ENCODE results near the gene HS2ST1. TPM values are rescaled to one million over a fixed set of nuclear protein-coding genes. Genes with fewer than 3 reads are reported as not detected.
"Not testable (repeated sequence)": the region's sequence is repeated elsewhere in the genome, so short reads cannot be mapped to it uniquely, and the experiment has no call there.

The HS2ST1 gene
- total and polyA plus RNA-seq, 9 donors, result 11.5 to 31.6 (median 21.8) TPM

DNA sequence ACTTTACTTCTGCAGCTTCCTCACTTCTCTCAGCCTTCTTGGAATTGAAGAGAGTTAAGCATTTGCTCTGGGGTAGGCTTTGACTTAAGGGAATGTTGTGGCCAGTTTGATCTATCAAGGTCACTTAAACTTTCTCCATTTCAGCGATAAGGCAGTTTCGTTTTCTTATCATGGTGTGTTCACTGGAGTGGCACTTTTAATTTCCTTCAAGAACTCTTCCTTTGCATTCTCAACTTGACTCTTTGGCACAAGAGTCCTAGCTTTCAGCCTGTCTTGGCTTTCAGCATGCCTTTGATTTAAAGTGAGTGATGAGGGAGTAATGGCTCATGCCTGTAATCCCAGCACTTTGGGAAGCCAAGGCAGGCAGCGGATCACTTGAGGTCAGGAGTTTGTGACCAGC lies 38.7 kb downstream of the HS2ST1 start:
- Histone ChIP-seq H3K9me3 (no peaks in the 10 kb centered on the region), H3K27me3 (peaks cover 2% of the 10 kb centered on the region), H3K27ac (no peak overlapping the region), H3K4me1 (ENCODE audit: insufficient read depth) (no peaks in the 10 kb centered on the region), H3K36me3 (no peaks in the 10 kb centered on the region), H3K4me3 (no peak overlapping the region)
- intact Hi-C loops (cut with DNase I), result no loop called here
- WGBS, 3 donors, result 47 to 67% (median 53%) methylated on average over 3 of the region's 3 CpGs
- DNase-seq, result no peak
- TF ChIP-seq EP300 (IDR thresholded peaks at IDR 0.05) (no peak), POLR2A (IDR thresholded peaks at IDR 0.05) (no peak)
- TF ChIP-seq, protein P1, sequence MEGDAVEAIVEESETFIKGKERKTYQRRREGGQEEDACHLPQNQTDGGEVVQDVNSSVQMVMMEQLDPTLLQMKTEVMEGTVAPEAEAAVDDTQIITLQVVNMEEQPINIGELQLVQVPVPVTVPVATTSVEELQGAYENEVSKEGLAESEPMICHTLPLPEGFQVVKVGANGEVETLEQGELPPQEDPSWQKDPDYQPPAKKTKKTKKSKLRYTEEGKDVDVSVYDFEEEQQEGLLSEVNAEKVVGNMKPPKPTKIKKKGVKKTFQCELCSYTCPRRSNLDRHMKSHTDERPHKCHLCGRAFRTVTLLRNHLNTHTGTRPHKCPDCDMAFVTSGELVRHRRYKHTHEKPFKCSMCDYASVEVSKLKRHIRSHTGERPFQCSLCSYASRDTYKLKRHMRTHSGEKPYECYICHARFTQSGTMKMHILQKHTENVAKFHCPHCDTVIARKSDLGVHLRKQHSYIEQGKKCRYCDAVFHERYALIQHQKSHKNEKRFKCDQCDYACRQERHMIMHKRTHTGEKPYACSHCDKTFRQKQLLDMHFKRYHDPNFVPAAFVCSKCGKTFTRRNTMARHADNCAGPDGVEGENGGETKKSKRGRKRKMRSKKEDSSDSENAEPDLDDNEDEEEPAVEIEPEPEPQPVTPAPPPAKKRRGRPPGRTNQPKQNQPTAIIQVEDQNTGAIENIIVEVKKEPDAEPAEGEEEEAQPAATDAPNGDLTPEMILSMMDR (IDR thresholded peaks at IDR 0.05), result no peak

DNA sequence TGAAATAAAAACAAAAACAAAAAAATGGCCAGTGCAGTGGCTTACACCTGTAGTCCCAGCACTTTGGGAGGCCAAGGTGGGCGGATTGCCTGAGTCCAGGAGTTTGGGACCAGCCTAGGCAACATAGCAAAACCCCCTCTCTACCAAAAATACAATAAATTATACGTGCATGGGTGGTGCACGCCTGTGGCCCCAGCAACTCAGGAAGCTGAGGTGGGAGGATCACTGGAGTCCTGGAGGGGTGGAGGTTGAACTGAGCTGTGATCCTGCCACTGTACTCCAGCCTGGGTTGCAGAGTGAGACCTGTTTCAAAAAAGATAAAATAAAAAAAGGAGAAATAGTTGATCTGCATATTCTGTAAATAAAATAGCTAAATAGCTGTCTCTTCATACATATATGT lies 41.2 kb downstream of the HS2ST1 start:
- no peak for DNase-seq
- intact Hi-C loops (cut with DNase I), result no loop called here
- H3K36me3 ChIP-seq, result no peaks in the 10 kb centered on the region
- H3K9me3 ChIP-seq, result no peaks in the 10 kb centered on the region
- H3K27me3 ChIP-seq, result peaks cover 2% of the 10 kb centered on the region
- H3K4me3 ChIP-seq, result no peak overlapping the region
- no peaks in the 10 kb centered on the region for H3K4me1 ChIP-seq (ENCODE audit: insufficient read depth)
- WGBS, 3 donors, result 90 to 93% (median 91%) methylated on average over 3 of the region's 3 CpGs
- no peak overlapping the region for H3K27ac ChIP-seq
- TF ChIP-seq POLR2A (IDR thresholded peaks at IDR 0.05) (no peak), EP300 (IDR thresholded peaks at IDR 0.05) (no peak)
- TF ChIP-seq, protein P1 (IDR thresholded peaks at IDR 0.05), result no peak

DNA sequence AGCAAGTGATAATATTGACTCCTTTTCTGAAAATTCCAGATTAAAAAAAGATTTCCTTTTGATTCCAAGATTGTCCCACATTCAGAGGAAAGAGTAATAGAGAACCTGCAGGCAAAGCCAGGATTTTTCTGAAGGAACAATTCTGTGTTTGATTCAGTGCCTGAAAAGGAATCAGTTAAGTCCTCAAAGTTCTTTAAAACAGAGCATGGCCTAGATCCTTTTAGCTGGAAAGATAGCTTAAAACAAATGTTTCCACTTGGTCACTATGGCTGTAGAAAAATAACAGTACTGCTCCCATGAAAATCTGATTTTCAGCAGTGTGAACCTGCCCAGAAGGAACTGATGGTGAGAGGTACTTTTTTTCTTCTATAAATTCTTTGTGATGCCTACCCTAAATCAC lies 41.8 kb downstream of the HS2ST1 start:
- Histone ChIP-seq H3K9me3 (no peaks in the 10 kb centered on the region), H3K27me3 (peaks cover 2% of the 10 kb centered on the region), H3K27ac (no peak overlapping the region), H3K36me3 (no peaks in the 10 kb centered on the region), H3K4me1 (ENCODE audit: insufficient read depth) (no peaks in the 10 kb centered on the region), H3K4me3 (no peak overlapping the region)
- intact Hi-C loops (cut with DNase I), result no loop called here
- TF ChIP-seq EP300 (IDR thresholded peaks at IDR 0.05) (no peak), POLR2A (IDR thresholded peaks at IDR 0.05) (no peak)
- TF ChIP-seq, protein P1 (IDR thresholded peaks at IDR 0.05), result no peak
- DNase-seq, result no peak

DNA sequence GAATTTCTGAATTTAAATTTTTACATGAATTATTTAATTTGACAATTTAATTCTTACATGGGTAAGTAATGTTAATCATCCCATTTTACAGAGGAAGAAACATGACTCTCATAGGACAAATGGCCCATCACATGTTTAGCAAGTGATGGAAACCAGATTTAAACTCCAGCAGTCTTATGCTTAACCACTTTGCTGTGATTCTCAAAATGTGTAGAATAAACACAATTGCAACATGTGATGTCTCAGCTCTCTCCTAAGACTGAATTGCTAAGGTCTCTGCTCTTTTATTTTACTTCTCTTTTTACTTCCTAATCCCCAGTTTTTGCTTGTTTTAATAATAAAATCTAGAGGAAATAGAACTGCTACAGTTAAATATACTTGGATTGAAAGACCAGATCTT lies 42.8 kb downstream of the HS2ST1 start:
- H3K9me3 ChIP-seq, result no peaks in the 10 kb centered on the region
- intact Hi-C loops (cut with DNase I), result no loop called here
- no peak for DNase-seq
- no peak overlapping the region for H3K4me3 ChIP-seq
- no peaks in the 10 kb centered on the region for H3K36me3 ChIP-seq
- no peaks in the 10 kb centered on the region for H3K4me1 ChIP-seq (ENCODE audit: insufficient read depth)
- no peak for TF ChIP-seq POLR2A (IDR thresholded peaks at IDR 0.05)
- TF ChIP-seq, protein P1 (IDR thresholded peaks at IDR 0.05), result no peak
- TF ChIP-seq EP300 (IDR thresholded peaks at IDR 0.05), result no peak
- H3K27me3 ChIP-seq, result peaks cover 2% of the 10 kb centered on the region
- no peak overlapping the region for H3K27ac ChIP-seq

DNA sequence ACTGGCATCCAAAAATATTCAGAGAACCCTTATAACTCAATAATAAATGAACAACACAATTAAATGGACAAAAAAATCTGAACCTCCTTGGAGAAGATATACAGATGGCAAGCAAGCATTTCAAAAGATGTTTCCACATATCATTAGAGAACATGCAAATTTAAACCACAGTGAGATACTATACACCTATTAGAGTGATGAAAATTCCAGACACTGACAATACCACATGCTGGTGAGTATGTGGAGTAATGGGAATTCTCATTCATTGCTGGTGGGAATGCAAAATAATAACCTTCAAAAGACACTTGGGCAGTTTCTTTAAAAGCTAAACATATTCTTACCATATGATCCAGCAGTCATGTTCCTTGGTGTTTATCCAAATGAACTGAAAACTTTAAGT lies 46.1 kb downstream of the HS2ST1 start:
- intact Hi-C loops (cut with DNase I), result no loop called here
- DNase-seq, result no peak
- TF ChIP-seq, protein P1 (IDR thresholded peaks at IDR 0.05), result no peak
- no peak for TF ChIP-seq POLR2A (IDR thresholded peaks at IDR 0.05)
- TF ChIP-seq EP300 (IDR thresholded peaks at IDR 0.05), result no peak
- Histone ChIP-seq H3K36me3 (no peaks in the 10 kb centered on the region), H3K4me1 (ENCODE audit: insufficient read depth) (no peaks in the 10 kb centered on the region), H3K27ac (no peak overlapping the region), H3K27me3 (peaks cover 2% of the 10 kb centered on the region), H3K4me3 (no peak overlapping the region), H3K9me3 (no peaks in the 10 kb centered on the region)

DNA sequence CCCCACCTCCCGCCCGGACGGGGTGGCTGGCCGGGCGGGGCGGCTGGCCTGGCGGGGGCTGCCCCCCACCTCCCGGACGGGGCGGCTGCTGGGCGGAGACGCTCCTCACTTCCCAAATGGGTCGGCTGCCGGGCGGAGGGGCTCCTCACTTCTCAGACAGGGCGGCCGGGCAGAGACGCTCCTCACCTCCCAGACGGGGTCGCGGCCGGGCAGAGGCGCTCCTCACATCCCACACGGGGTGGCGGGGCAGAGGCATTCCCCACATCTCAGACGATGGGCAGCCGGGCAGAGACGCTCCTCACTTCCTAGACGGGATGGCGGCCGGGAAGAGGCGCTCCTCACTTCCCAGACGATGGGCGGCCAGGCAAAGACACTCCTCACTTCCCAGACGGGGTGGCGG lies 49.4 kb downstream of the HS2ST1 start:
- WGBS, 3 donors, result 92 to 95% (median 95%) methylated on average over 28 to 36 of the region's 36 CpGs

More for the DNA sequence above, 49.4 kb downstream of the HS2ST1 start:
- intact Hi-C loops (cut with DNase I); H3K4me1 ChIP-seq (ENCODE audit: insufficient read depth); H3K27me3 ChIP-seq; H3K36me3 ChIP-seq; H3K27ac ChIP-seq; H3K9me3 ChIP-seq; DNase-seq; H3K4me3 ChIP-seq: not testable (repeated sequence)

Measured in ovary (tissue), 9 donors.